Memory B cell (primary cell): Measurements from ENCODE around the gene PAX7.

Source experiments
- ATAC-seq: fragments of 150-1000 bp; cut with Tn5 transposase; 2 replicates; pipeline ENCODE4 v1.10.0; 2021; ENCODE audit warnings: low read depth, mild to moderate bottlenecking, moderate library complexity
- DNase-seq, 2 donors: peaks; one replicate each; pipeline ENCODE4 v3.0.0; 2022; ENCODE audit warnings: low spot score in 2 of 2
- H3K27ac Mint-ChIP-seq: one replicate; pipeline ENCODE4 v1.8.0; 2022; ENCODE audit warnings: mild to moderate bottlenecking, moderate library complexity, mixed read lengths
- H3K27me3 Mint-ChIP-seq: one replicate; pipeline ENCODE4 v1.8.0; 2022; ENCODE audit warnings: mixed read lengths
- H3K36me3 Mint-ChIP-seq: one replicate; pipeline ENCODE4 v1.8.0; 2022; ENCODE audit warnings: mild to moderate bottlenecking, mixed read lengths
- H3K4me1 Mint-ChIP-seq: one replicate; pipeline ENCODE4 v1.8.0; 2022; ENCODE audit warnings: mixed read lengths
- H3K4me3 Mint-ChIP-seq: one replicate; pipeline ENCODE4 v1.8.0; 2022; ENCODE audit warnings: mild to moderate bottlenecking, moderate library complexity, mixed read lengths
- H3K9me3 Mint-ChIP-seq: one replicate; pipeline ENCODE4 v1.8.0; 2022; ENCODE audit warnings: mixed read lengths

PAX7 gene

DNA sequence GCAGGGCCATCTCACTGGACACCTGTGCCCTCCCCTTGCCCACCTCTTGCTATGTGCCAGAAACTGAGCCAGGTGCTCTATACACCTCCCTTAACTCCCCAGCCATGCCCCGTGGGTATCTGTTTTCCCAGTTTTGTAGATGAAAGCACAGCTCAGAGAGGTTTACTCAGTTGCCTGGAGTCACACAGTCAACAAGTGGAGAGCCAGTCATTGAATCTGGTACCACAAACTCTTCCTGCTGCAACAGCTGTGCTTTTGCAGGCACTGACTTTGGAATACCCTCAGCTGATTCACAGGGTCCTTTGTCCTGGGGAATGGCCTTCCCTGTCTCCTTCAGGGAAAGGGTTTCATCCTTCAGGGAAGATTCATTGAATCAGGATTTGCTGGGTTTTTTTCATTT is 22.1 kb downstream of the PAX7 start:
- H3K27me3 Mint-ChIP-seq: peaks cover 27% of the 10 kb centered on the region
- H3K4me3 Mint-ChIP-seq: no peak overlapping the region
- H3K27ac Mint-ChIP-seq: no peak overlapping the region
- H3K9me3 Mint-ChIP-seq: no peaks in the 10 kb centered on the region
- H3K36me3 Mint-ChIP-seq: no peaks in the 10 kb centered on the region
- ATAC-seq: no peak
- peaks cover 2% of the 10 kb centered on the region for H3K4me1 Mint-ChIP-seq
- DNase-seq: no peak

DNA sequence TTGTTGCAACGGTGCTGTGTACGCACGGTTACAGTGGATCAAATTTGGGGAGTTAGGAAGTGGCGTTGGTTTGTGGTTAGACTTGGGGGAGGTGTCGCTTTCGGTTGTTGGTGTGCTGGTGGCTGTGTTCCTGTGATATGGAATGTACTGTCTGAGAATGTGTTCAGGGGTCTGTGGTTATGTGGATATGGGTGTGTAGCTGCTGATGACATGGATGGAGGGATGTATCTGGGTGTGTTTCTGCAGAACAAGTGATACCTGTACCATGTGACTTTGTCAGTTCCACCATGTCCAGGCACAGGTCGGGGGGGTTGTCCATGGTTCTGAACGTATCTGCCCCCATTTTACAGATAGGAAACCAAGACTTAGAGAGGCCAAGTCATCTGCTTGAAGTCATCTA is 22.7 kb downstream of the PAX7 start:
- no peak for DNase-seq

DNA sequence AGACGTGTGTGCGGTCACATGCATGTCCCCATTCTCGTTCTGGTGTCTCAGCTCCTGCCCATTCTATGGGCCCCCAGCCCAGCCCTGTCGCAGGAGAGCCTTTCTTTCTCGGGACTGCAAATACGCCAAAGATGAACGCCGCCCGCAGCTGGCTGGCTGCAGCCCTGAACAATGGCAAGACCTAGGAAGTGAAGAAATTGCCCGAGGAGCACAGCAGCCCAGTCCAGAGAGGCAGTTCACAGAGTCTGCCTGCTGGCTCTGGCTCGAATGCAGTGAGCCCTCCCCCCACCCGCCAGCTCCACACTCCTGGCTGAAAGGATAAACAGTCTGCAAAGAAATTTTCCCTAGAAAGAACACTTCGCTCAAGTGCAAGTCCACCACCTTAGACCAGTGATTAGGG is 23.3 kb downstream of the PAX7 start:
- H3K4me3 Mint-ChIP-seq: no peak overlapping the region
- no peaks in the 10 kb centered on the region for H3K36me3 Mint-ChIP-seq
- DNase-seq: no peak
- H3K27me3 Mint-ChIP-seq: peaks cover 27% of the 10 kb centered on the region
- H3K9me3 Mint-ChIP-seq: no peaks in the 10 kb centered on the region
- no peak for ATAC-seq
- H3K4me1 Mint-ChIP-seq: no peaks in the 10 kb centered on the region
- no peak overlapping the region for H3K27ac Mint-ChIP-seq

More for the DNA sequence above, 22.7 kb downstream of the PAX7 start:
- Mint-ChIP-seq H3K27me3 (peaks cover 27% of the 10 kb centered on the region), H3K27ac (no peak overlapping the region), H3K4me1 (peaks cover 2% of the 10 kb centered on the region), H3K36me3 (no peaks in the 10 kb centered on the region), H3K9me3 (no peaks in the 10 kb centered on the region), H3K4me3 (no peak overlapping the region)
- ATAC-seq: no peak

DNA sequence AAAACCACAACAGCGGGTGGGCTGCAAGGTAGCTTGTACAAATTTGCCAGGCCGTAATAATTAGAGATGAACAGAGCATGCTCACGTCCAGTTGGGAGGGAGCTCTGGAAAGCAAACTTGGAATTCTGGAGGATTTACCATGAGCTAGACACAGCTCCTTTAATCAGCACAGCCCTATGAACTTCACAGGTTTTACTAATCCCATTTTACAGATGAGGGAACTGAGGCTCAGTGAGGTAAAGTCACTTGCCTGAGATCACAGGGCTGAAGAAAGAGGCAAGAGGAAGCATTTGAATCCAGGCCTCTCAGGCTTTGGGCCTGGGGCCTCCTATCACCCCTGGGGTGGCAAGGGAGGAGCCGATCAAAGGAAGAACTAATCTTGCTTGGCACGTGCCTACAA is 24.0 kb downstream of the PAX7 start:
- no peak overlapping the region for H3K27ac Mint-ChIP-seq
- ATAC-seq (no peak), DNase-seq (no peak)
- H3K36me3 Mint-ChIP-seq: no peaks in the 10 kb centered on the region
- H3K4me3 Mint-ChIP-seq: no peak overlapping the region
- no peaks in the 10 kb centered on the region for H3K9me3 Mint-ChIP-seq
- H3K27me3 Mint-ChIP-seq: peaks cover 27% of the 10 kb centered on the region
- no peaks in the 10 kb centered on the region for H3K4me1 Mint-ChIP-seq

DNA sequence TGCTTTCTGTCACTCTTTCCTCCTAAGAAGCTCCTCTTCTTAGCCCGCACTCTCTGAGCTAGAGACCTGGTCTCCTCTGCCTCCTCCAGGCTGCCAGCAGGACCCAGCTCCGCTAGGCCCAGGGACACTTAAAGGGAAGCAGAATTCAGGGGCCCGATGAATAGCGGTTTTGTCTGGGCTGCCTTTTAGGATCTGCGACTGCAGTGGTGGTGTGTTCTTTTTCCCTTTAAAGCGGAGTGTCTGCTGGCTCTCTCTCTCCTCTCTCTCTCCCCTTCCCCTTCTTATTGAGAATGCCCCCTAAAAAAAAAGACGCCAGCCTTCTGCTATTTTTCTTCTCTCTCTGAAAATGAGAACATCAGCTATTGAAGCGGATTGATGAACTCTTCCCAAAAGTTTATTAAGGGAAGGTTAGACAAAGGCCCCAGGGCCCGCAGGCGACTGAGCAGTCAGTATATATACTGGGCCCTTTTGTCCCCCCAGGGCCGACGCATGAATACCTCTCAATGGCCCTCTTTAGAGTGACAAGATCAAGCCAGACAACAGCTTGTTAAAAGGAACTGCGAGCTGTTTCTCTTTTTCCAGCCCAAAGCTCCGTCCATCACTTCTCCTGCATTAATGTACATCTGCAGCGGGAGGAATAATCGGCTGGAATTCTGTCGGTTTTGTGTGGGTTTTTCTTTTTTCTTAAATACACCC is 27.0 kb downstream of the PAX7 start:
- Mint-ChIP-seq H3K36me3 (no peaks in the 10 kb centered on the region), H3K27ac (no peak overlapping the region), H3K4me3 (no peak overlapping the region), H3K4me1 (no peaks in the 10 kb centered on the region), H3K27me3 (peaks cover 22% of the 10 kb centered on the region), H3K9me3 (no peaks in the 10 kb centered on the region)
- DNase-seq (no peak), ATAC-seq (no peak)

DNA sequence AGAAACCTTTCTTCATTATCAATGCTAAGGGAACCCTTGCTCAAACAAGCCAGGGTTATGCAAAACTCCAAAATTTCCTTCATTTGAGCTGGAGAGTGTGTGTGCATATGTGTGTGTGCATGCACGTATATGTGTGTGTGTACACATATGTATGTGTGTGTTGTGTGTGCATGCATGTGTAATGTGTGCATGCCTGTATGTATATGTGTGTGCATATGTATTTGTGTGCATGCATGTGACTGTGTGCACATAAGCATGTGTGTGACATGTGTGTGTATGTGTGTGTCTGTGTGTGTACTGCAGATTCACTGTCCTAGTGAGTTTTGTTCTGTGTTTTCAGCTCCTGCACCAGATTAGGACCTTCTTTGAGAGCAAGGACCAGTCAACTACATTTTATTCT is 28.2 kb downstream of the PAX7 start:
- ATAC-seq (no peak), DNase-seq (no peak)
- H3K27me3 Mint-ChIP-seq: peaks cover 17% of the 10 kb centered on the region
- no peaks in the 10 kb centered on the region for H3K9me3 Mint-ChIP-seq
- H3K4me3 Mint-ChIP-seq: no peak overlapping the region
- no peaks in the 10 kb centered on the region for H3K36me3 Mint-ChIP-seq
- H3K4me1 Mint-ChIP-seq: no peaks in the 10 kb centered on the region
- no peak overlapping the region for H3K27ac Mint-ChIP-seq

DNA sequence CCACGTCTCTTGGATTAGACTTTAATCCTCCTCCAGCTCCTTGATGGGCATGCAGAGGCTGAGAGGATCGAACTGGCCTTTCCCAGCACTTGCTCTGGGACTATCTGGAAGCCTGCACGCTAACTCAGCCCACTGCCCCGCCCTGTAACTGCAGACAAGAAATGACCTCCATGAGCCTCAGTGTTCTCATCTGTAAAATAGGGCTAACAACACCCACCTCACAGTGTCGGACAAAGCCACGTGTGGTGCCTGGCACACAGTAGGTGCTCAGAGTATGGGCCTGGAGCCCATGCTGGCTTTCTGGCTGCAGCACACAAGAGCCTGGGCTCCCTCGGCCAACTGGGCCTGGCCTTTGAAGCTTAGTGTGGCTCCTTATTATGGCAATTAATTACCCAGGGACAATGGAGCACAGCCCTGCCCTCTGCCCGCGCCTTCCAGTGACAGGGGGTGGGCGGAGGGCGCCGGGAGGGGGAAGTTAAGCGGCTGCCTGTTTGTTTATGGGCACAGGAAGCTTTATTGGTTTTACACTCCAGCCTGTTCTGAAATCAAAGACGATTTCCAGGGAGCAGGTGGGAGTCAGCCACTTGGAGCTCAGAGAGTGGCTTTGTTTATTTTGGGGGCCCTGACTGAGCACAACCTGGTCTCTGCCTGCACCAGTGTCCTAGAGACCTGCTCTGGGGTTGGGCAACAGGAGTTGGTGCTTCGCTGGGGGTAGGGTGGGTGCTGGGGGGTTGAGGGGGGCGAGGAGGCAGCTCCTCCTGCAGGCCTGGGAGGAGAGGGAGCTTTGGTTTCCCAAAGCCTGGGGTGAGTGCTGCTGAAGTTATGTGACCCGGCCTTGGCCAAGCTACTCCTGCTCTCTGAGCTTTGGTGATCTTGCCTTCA is 31.0 kb downstream of the PAX7 start:
- ATAC-seq (no peak), DNase-seq (no peak)
- Mint-ChIP-seq H3K4me3 (no peak overlapping the region), H3K27ac (no peak overlapping the region), H3K27me3 (peaks cover 10% of the 10 kb centered on the region), H3K4me1 (no peaks in the 10 kb centered on the region), H3K36me3 (no peaks in the 10 kb centered on the region), H3K9me3 (no peaks in the 10 kb centered on the region)

DNA sequence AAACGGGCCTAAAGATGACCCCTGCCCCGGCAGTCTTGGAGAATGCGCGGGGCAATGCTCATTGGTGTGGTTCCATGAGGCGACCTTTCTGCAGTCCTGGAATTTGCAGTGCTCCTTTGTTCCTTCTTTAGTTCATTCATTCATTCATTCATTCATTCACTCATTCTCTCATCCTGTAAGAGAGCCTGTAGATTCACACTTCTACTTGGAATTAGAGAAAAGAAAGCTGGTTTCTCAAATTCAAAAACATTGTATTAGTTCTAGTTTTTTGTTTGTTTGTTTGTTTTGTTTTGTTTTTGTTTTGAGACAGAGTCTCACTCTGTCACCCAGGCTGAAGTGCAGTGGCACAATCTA is 31.6 kb downstream of the PAX7 start:
- DNase-seq (no peak), ATAC-seq (no peak)
- Mint-ChIP-seq H3K9me3 (peaks cover 1% of the 10 kb centered on the region), H3K4me3 (no peak overlapping the region), H3K36me3 (no peaks in the 10 kb centered on the region), H3K4me1 (no peaks in the 10 kb centered on the region), H3K27ac (no peak overlapping the region), H3K27me3 (peaks cover 12% of the 10 kb centered on the region)

DNA sequence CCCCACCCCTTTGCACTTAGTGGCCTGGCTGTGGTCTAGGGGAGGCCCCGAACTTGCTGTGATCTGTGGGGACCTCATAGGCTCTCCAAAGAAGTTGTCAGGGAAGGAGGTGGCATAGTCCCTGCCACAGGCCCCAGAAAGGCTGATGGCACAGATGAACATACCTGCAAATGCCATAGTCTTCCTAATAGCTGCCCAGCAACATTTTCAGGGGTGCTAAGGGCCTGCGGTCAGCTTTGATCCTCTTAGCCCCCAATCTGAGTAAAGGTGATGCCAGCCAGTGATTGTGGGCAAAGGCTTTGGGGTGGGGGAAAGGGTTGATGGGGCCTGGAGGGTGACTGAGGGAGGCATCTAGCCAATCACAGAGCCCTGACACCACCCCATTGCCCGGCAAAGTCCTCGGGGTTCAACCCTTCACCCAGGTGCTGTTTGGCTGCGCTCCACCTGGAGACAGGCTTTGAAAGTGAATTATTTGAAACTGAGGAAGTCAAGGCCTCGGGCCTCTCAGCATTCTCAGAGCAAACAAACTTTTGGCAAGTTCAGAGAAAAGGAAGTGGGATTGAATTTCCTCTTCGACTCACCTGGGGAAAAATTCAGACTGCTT is 35.8 kb downstream of the PAX7 start:
- Mint-ChIP-seq H3K27me3 (peaks cover 5% of the 10 kb centered on the region), H3K4me3 (no peak overlapping the region), H3K9me3 (peaks cover 1% of the 10 kb centered on the region), H3K4me1 (no peaks in the 10 kb centered on the region), H3K36me3 (no peaks in the 10 kb centered on the region), H3K27ac (no peak overlapping the region)
- ATAC-seq: no peak
- DNase-seq: no peak

DNA sequence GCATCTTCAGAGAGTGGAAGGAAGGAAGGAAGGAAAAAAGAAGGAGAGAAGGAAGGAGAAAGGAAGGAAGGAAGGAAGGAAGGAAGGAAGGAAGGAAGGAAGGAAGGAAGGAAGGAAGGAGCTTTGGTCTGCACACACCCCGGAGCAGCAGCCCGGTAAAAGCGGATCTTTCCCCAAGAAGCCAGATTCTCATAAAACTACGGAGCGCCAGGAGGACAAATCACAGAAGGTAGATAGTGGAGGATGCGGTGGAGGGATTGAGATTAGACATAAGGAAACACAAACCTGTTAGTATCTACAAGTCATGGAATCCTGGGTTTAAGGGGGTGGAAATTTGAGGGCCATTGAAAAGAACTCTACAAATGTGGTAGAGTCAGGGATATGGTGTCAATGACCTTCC is 36.7 kb downstream of the PAX7 start:
- ATAC-seq (no peak), DNase-seq (no peak)
- no peaks in the 10 kb centered on the region for H3K4me1 Mint-ChIP-seq
- H3K27me3 Mint-ChIP-seq: peaks cover 7% of the 10 kb centered on the region
- H3K36me3 Mint-ChIP-seq: no peaks in the 10 kb centered on the region
- H3K4me3 Mint-ChIP-seq: no peak overlapping the region
- peaks cover 1% of the 10 kb centered on the region for H3K9me3 Mint-ChIP-seq
- no peak overlapping the region for H3K27ac Mint-ChIP-seq

DNA sequence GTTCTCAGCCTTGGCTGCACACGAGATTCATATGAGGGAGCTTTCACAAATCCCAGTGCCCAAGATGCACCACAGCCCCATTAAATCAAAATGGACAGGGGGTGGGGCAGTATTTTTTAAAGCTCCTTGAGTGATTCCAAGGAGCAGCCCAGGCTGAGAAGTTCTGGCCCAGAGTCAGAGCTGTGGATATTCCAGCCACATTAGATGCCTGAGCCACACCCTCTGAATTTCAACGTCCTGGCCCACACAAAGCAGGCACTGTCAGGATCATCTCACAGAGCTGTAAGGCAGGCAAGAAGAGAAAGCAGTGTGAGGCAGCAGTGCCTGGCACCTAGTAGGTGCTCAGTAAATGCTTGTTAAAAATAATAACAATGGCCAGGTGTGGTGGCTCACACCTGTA is 37.4 kb downstream of the PAX7 start:
- H3K4me3 Mint-ChIP-seq: no peak overlapping the region
- H3K4me1 Mint-ChIP-seq: no peaks in the 10 kb centered on the region
- H3K36me3 Mint-ChIP-seq: no peaks in the 10 kb centered on the region
- DNase-seq (no peak), ATAC-seq (no peak)
- peaks cover 1% of the 10 kb centered on the region for H3K9me3 Mint-ChIP-seq
- H3K27ac Mint-ChIP-seq: no peak overlapping the region
- peaks cover 7% of the 10 kb centered on the region for H3K27me3 Mint-ChIP-seq

DNA sequence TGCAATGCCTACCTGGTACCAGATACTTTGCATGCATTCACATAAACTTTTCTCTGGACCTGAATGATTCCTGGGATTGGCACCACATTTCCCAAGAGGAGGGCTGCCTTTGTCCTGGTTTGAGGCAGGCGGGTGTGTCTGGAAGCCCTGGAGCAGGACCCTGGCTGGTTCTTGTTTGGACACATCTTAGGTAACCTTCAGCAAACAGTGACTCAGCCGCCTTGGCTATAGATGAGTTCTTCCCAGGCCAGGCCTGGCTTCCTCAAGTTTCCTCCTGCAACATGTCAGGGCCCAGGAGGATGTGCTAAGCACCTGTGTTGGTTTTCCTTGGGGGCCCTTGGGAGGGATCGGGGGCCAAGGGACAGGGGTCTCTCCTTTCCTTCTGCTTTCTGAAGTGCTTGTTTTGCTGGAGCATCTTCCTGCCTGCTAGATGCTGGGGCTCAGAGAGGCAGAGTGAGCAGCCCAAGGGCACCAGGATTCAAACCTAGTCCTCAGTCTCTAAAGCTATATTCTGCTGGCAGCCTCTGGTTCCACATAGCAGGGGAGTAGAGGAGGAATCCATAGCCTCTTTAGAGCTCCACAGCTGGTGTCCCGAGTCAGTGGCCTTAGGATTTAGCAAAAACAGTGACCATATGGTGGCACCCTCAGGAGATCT is 38.2 kb downstream of the PAX7 start:
- Mint-ChIP-seq H3K27ac (no peak overlapping the region), H3K27me3 (peaks cover 7% of the 10 kb centered on the region), H3K4me1 (no peaks in the 10 kb centered on the region), H3K36me3 (no peaks in the 10 kb centered on the region), H3K4me3 (no peak overlapping the region), H3K9me3 (peaks cover 1% of the 10 kb centered on the region)
- DNase-seq (no peak), ATAC-seq (no peak)

DNA sequence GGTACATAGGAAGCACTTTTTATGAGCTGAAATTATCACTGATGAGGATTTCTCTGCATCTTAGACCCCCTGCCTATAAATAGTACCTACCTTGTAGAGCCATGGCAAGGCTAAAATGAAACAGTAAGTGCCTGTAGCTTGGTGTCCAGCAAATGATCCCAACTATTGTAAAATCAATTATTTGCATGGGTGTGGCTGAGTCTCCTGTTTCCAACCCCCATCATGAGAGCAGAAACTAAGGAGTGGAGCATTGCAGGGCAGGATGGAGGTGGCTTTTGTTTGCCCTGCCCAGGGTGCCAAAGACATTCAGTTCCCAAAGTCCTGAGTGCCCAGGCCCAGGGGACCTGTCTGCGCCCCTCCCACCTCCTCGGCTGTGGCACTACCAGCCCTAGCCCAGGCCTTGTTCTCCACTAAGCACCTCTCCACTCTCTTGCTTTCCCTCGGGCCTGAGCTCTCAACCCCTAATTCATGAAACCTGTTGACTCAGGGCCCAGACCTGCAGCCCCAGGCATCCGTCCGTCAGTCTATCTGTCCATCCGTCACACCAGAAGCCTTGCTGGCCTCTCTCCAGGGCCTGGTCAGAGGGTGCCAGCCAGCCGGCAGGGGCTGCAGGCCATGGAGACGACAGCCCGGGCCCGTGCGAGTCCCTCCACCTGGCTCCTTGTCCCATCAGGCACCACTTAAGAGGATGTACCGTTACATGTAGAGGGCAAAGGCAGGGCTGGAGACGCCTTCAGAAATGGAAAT is 39.6 kb downstream of the PAX7 start:
- no peak overlapping the region for H3K4me3 Mint-ChIP-seq
- no peak for DNase-seq
- H3K27ac Mint-ChIP-seq: no peak overlapping the region
- no peak for ATAC-seq
- H3K4me1 Mint-ChIP-seq: no peaks in the 10 kb centered on the region
- peaks cover 12% of the 10 kb centered on the region for H3K27me3 Mint-ChIP-seq
- H3K9me3 Mint-ChIP-seq: peaks cover 1% of the 10 kb centered on the region
- no peaks in the 10 kb centered on the region for H3K36me3 Mint-ChIP-seq

DNA sequence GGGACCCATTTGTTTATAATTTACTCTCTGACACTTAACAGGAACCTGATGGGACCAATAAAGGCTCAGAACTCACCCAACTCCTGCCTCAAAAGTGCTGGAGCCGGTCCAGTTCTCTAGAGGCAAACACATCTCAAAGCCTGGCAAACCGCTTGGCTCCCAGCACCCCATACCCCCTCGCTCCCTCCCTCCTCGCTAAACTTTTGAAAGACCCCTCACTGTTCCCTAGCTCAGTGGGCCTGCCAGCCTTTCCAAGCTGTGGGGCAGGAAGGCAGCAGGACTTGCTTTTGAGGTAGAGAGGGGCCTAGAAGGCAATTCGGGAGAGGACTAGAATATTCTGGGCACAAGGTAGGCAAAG is 40.2 kb downstream of the PAX7 start:
- peaks cover 15% of the 10 kb centered on the region for H3K27me3 Mint-ChIP-seq
- H3K36me3 Mint-ChIP-seq: no peaks in the 10 kb centered on the region
- no peak overlapping the region for H3K27ac Mint-ChIP-seq
- no peak overlapping the region for H3K4me3 Mint-ChIP-seq
- DNase-seq (no peak), ATAC-seq (no peak)
- peaks cover 1% of the 10 kb centered on the region for H3K9me3 Mint-ChIP-seq
- no peaks in the 10 kb centered on the region for H3K4me1 Mint-ChIP-seq
